ENCODE data around the gene RAD51C. TPM values are rescaled to one million over a fixed set of nuclear protein-coding genes. Genes with fewer than 3 reads are reported as not detected.
A peak's percentile ranks its signal among the peaks of the same experiment; 100 is the strongest.

Gene RAD51C
- total and polyA plus RNA-seq, 9 of the 15 experiments (the other 6 are each of a cell fraction or from before 2014, with no cell fraction given): 93.9 to 341 (median 135) TPM

DNA sequence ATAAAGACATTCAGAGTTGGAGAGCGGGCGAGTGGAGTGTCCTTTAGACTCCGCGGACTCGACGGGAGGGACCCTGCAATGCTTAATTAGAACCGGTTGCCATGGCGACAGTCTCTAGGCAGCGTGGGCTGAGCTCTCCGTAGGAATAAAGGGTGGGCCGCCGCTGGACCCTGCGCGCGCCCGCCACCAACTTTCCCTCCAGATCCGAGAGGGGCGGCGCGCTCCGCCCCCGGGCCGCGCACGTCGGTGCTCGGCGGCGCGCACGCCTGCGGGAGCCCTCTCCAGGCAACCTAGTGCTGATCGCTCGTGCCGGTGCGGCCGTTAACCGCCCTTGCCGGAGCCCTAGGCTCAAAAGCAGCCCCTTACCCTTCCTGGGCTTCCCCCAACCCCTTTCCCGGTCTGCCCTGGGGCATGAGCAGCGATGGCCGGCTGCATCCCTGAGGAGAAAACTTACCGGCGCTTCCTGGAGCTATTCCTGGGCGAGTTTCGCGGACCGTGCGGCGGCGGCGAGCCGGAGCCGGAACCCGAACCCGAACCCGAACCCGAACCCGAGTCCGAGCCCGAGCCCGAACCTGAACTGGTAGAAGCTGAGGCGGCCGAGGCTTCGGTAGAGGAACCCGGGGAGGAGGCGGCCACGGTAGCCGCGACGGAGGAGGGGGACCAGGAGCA, 63.3 kb downstream of the RAD51C start, which contains the start of gene PPM1E (continued):
- TF ChIP-seq, protein P1, sequence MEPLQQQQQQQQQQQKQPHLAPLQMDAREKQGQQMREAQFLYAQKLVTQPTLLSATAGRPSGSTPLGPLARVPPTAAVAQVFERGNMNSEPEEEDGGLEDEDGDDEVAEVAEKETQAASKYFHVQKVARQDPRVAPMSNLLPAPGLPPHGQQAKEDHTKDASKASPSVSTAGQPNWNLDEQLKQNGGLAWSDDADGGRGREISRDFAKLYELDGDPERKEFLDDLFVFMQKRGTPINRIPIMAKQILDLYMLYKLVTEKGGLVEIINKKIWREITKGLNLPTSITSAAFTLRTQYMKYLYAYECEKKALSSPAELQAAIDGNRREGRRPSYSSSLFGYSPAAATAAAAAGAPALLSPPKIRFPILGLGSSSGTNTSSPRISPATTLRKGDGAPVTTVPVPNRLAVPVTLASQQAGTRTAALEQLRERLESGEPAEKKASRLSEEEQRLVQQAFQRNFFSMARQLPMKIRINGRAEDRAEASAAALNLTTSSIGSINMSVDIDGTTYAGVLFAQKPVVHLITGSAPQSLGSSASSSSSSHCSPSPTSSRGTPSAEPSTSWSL (CRISPR knock-in tag; IDR thresholded peaks at IDR 0.05; ENCODE audit: borderline replicate concordance): no peak
- TF ChIP-seq POLR2A (conservative IDR thresholded peaks at IDR 0.05) (no peak), TCF7L2 (IDR thresholded peaks at IDR 0.05; ENCODE audit: low read depth, low read length) (no peak), CCNT2 (IDR thresholded peaks at IDR 0.05; ENCODE audit: borderline replicate concordance, extremely low read depth, insufficient read length, low read depth, low read length) (peak; percentile 51), MEF2A (IDR thresholded peaks at IDR 0.05; ENCODE audit: control insufficient read depth, low read depth, low read length) (no peak), CSDE1 (IDR thresholded peaks at IDR 0.05) (peak in 1 of 2 experiments; percentile 82; a peak in 1 of 4 replicates), EGR1 (conservative IDR thresholded peaks at IDR 0.05) (peak; percentile 60; the same call in 1 of the 2 replicates), CAMTA2 (CRISPR knock-in tag; conservative IDR thresholded peaks at IDR 0.05) (no peak), GABPB1 (CRISPR knock-in tag; IDR thresholded peaks at IDR 0.05) (peak; percentile 66; the same call in 1 of the 2 replicates), MTA2 (IDR thresholded peaks at IDR 0.05; ENCODE audit: low read depth) (no peak), ZKSCAN3 (CRISPR knock-in tag; IDR thresholded peaks at IDR 0.05) (no peak), ESRRB (CRISPR knock-in tag; IDR thresholded peaks at IDR 0.05; ENCODE audit: borderline replicate concordance) (no peak), ZNF644 (tag; IDR thresholded peaks at IDR 0.05; ENCODE audit: low read depth) (peak; percentile 85), FOXK1 (CRISPR knock-in tag; IDR thresholded peaks at IDR 0.05; ENCODE audit: borderline replicate concordance) (peak; percentile 82; the same call in 1 of the 2 replicates), SREBF1 (IDR thresholded peaks at IDR 0.05; ENCODE audit: borderline replicate concordance, low read depth, low read length) (no peak)
- TF ChIP-seq, protein P2, sequence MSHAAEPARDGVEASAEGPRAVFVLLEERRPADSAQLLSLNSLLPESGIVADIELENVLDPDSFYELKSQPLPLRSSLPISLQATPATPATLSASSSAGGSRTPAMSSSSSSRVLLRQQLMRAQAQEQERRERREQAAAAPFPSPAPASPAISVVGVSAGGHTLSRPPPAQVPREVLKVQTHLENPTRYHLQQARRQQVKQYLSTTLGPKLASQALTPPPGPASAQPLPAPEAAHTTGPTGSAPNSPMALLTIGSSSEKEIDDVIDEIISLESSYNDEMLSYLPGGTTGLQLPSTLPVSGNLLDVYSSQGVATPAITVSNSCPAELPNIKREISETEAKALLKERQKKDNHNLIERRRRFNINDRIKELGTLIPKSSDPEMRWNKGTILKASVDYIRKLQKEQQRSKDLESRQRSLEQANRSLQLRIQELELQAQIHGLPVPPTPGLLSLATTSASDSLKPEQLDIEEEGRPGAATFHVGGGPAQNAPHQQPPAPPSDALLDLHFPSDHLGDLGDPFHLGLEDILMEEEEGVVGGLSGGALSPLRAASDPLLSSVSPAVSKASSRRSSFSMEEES (CRISPR knock-in tag; IDR thresholded peaks at IDR 0.05): no peak
- TF ChIP-seq, protein P3, sequence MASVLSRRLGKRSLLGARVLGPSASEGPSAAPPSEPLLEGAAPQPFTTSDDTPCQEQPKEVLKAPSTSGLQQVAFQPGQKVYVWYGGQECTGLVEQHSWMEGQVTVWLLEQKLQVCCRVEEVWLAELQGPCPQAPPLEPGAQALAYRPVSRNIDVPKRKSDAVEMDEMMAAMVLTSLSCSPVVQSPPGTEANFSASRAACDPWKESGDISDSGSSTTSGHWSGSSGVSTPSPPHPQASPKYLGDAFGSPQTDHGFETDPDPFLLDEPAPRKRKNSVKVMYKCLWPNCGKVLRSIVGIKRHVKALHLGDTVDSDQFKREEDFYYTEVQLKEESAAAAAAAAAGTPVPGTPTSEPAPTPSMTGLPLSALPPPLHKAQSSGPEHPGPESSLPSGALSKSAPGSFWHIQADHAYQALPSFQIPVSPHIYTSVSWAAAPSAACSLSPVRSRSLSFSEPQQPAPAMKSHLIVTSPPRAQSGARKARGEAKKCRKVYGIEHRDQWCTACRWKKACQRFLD (CRISPR knock-in tag; IDR thresholded peaks at IDR 0.05): peak; percentile 82
- TF ChIP-seq, protein P4, sequence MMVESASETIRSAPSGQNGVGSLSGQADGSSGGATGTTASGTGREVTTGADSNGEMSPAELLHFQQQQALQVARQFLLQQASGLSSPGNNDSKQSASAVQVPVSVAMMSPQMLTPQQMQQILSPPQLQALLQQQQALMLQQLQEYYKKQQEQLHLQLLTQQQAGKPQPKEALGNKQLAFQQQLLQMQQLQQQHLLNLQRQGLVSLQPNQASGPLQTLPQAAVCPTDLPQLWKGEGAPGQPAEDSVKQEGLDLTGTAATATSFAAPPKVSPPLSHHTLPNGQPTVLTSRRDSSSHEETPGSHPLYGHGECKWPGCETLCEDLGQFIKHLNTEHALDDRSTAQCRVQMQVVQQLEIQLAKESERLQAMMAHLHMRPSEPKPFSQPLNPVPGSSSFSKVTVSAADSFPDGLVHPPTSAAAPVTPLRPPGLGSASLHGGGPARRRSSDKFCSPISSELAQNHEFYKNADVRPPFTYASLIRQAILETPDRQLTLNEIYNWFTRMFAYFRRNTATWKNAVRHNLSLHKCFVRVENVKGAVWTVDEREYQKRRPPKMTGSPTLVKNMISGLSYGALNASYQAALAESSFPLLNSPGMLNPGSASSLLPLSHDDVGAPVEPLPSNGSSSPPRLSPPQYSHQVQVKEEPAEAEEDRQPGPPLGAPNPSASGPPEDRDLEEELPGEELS (CRISPR knock-in tag; IDR thresholded peaks at IDR 0.05; ENCODE audit: borderline replicate concordance): 0 out of 2 replicates have a peak, but pooled peaks have one; percentile 85
- TF ChIP-seq, protein P5, sequence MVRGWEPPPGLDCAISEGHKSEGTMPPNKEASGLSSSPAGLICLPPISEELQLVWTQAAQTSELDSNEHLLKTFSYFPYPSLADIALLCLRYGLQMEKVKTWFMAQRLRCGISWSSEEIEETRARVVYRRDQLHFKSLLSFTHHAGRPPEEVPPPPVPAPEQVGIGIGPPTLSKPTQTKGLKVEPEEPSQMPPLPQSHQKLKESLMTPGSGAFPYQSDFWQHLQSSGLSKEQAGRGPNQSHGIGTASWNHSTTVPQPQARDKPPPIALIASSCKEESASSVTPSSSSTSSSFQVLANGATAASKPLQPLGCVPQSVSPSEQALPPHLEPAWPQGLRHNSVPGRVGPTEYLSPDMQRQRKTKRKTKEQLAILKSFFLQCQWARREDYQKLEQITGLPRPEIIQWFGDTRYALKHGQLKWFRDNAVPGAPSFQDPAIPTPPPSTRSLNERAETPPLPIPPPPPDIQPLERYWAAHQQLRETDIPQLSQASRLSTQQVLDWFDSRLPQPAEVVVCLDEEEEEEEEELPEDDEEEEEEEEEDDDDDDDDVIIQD (CRISPR knock-in tag; IDR thresholded peaks at IDR 0.05): no peak

All from K562 (cell line).